A673 (cell line): ENCODE results near the gene TEX13C. TPM values are rescaled to one million over a fixed set of nuclear protein-coding genes. Genes with fewer than 3 reads are reported as not detected.

Experiments used
- BruUV-seq: library from RNA; stranded (reverse); fragments of 400-500 nt; replicated peaks from 2 replicates; lab custom pipeline; 2021; lab: Mats Ljungman, UMichigan
- CTCF ChIA-PET: fragments of 300-600 bp; sonication (Branson Sonifier 250); formaldehyde crosslinking; loops from one replicate; lab custom pipeline; 2022; ENCODE audit warnings: antibody characterized with exemption; lab: Charles Lee
- POLR2A ChIA-PET: fragments of 300-600 bp; sonication (Branson Sonifier 250); formaldehyde crosslinking; loops from one replicate; lab custom pipeline; 2022; ENCODE audit warnings: antibody characterized with exemption; ENCODE audit not compliant: low non-redundant PET; lab: Charles Lee
- DNase-seq: peaks from one replicate; pipeline ENCODE4 v3.0.0-alpha.2; 2015; ENCODE audit warnings: low spot score
- H3K27ac ChIP-seq: fragments of 200-600 bp; sonication (generic); 2 replicates; pipeline ENCODE4 v1.5.1; 2016; ENCODE audit warnings: mixed run types, low read depth, mild to moderate bottlenecking, mixed read lengths, antibody characterized with exemption, low read length; ENCODE audit not compliant: poor library complexity, severe bottlenecking
- H3K27me3 ChIP-seq: fragments of 200-600 bp; sonication (generic); replicated peaks from 2 replicates; pipeline ENCODE4 v1.6.1; 2017; ENCODE audit warnings: mixed run types, low read depth, mild to moderate bottlenecking, mixed read lengths, antibody characterized with exemption, low read length; ENCODE audit not compliant: insufficient read depth, poor library complexity
- H3K36me3 ChIP-seq: fragments of 200-600 bp; sonication (generic); 2 replicates; pipeline ENCODE4 v1.6.1; 2016; ENCODE audit warnings: mixed run types, mild to moderate bottlenecking, mixed read lengths, antibody characterized with exemption, low read length; ENCODE audit not compliant: insufficient read depth, poor library complexity, severe bottlenecking
- H3K4me1 ChIP-seq: fragments of 200-600 bp; sonication (generic); 2 replicates; pipeline ENCODE4 v1.6.1; 2017; ENCODE audit warnings: mixed run types, mild to moderate bottlenecking, mixed read lengths, antibody characterized with exemption, low read length; ENCODE audit not compliant: insufficient read depth, poor library complexity, severe bottlenecking
- H3K4me3 ChIP-seq: fragments of 200-600 bp; sonication (generic); 2 replicates; pipeline ENCODE4 v1.5.1; 2016; ENCODE audit warnings: low read depth, mixed run types, mild to moderate bottlenecking, mixed read lengths, low read length; ENCODE audit not compliant: poor library complexity, severe bottlenecking
- H3K9me3 ChIP-seq: fragments of 200-600 bp; sonication (generic); 2 replicates; pipeline ENCODE4 v1.6.1; 2016; ENCODE audit warnings: mixed run types, low read depth, mild to moderate bottlenecking, mixed read lengths, antibody characterized with exemption, low read length; ENCODE audit not compliant: poor library complexity, severe bottlenecking
- EZH2 ChIP-seq: fragments of 200-600 bp; sonication (generic); IDR thresholded peaks from 2 replicates; pipeline ENCODE4 v1.6.1; 2017; ENCODE audit warnings: borderline replicate concordance, low read depth, mild to moderate bottlenecking, mixed read lengths, antibody characterized with exemption, low read length; ENCODE audit not compliant: poor library complexity, severe bottlenecking
- intact Hi-C: fragments of 100-400 bp; cut with micrococcal nuclease; formaldehyde crosslinking; loops from one replicate; pipeline ENCODE4 v1.10.0; 2022; ENCODE audit not compliant: unreplicated experiment
- total RNA-seq: library from RNA; stranded (reverse); gene quantifications from 2 replicates; pipeline ENCODE4 v1.2.3, GENCODE V29; 2021
- TF ChIP-seq, protein P1 (sequence below): fragments of 300-800, 200-600 bp; sonication (generic); conservative IDR thresholded peaks from 2 replicates; pipeline ENCODE4 v1.5.1; 2017; ENCODE audit warnings: low read depth, mild to moderate bottlenecking, antibody characterized with exemption, low read length, moderate library complexity, mixed read lengths

The TEX13C gene
- total RNA-seq, 1 experiment from 2014 or later: not detected

DNA sequence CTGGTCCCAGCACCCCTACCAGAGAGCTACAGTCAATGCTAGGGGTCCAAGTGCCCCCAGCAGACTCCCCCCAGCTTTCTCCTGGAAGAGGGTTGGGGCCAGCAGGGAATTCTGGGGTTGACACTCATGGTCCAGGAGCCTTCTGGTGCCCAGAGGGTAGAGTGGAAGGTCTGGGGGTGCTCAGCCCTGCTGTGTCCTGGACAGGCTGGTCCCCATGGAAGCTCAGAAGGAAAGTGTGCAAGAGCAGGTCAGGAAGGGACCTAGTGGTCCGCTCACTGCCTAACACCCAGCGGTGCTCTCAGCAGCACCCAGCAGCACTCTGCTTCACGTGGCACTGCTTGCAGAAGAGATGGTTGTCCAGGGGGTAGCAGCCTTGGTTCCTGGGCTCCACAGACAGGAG, 6.9 kb downstream of the TEX13C start:
- CTCF ChIA-PET: no interaction called here
- DNase-seq: no peak

DNA sequence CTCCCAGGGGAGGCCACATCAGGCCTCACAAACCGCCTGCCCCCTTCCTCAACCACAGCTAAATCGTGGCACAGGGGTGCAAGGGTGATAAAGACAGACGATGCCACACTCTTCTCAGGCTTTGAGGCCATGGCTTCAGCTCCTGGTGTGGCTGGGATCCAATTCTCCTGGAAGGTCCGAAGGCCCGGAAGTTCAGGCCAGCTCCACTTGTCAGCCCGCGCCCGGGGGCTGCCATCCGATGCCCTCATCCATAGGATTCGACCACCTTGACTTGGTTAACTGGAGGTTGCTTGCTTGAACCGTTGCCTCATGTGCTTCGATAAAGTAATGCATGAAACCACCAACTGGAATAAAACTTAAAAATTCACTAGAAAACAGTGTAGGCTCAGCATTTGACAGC, 8.2 kb downstream of the TEX13C start:
- TF ChIP-seq EZH2: no peak
- TF ChIP-seq, protein P1, sequence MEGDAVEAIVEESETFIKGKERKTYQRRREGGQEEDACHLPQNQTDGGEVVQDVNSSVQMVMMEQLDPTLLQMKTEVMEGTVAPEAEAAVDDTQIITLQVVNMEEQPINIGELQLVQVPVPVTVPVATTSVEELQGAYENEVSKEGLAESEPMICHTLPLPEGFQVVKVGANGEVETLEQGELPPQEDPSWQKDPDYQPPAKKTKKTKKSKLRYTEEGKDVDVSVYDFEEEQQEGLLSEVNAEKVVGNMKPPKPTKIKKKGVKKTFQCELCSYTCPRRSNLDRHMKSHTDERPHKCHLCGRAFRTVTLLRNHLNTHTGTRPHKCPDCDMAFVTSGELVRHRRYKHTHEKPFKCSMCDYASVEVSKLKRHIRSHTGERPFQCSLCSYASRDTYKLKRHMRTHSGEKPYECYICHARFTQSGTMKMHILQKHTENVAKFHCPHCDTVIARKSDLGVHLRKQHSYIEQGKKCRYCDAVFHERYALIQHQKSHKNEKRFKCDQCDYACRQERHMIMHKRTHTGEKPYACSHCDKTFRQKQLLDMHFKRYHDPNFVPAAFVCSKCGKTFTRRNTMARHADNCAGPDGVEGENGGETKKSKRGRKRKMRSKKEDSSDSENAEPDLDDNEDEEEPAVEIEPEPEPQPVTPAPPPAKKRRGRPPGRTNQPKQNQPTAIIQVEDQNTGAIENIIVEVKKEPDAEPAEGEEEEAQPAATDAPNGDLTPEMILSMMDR: no peak
- POLR2A ChIA-PET: no interaction called here
- H3K27me3 ChIP-seq: no peaks in the 10 kb centered on the region
- CTCF ChIA-PET: no interaction called here
- DNase-seq: no peak
- no peak overlapping the region for H3K27ac ChIP-seq
- H3K4me3 ChIP-seq: no peak overlapping the region
- intact Hi-C loops: loop anchor here (10.0 kb wide), 1 partner anchor 193 kb away; no protein-coding TSS in a partner anchor
- no peaks in the 10 kb centered on the region for H3K4me1 ChIP-seq
- no peaks in the 10 kb centered on the region for H3K9me3 ChIP-seq
- H3K36me3 ChIP-seq: no peaks in the 10 kb centered on the region
- BruUV-seq: no TSS peak

More for the DNA sequence above, 6.9 kb downstream of the TEX13C start:
- Histone ChIP-seq H3K4me1 (no peaks in the 10 kb centered on the region), H3K36me3 (no peaks in the 10 kb centered on the region), H3K9me3 (no peaks in the 10 kb centered on the region), H3K4me3 (no peak overlapping the region), H3K27ac (no peak overlapping the region), H3K27me3 (no peaks in the 10 kb centered on the region)
- POLR2A ChIA-PET: no interaction called here
- TF ChIP-seq, protein P1: no peak
- TF ChIP-seq EZH2: no peak
- intact Hi-C loops: loop anchor here (10.0 kb wide), 1 partner anchor 192 kb away; no protein-coding TSS in a partner anchor
- no TSS peak for BruUV-seq

DNA sequence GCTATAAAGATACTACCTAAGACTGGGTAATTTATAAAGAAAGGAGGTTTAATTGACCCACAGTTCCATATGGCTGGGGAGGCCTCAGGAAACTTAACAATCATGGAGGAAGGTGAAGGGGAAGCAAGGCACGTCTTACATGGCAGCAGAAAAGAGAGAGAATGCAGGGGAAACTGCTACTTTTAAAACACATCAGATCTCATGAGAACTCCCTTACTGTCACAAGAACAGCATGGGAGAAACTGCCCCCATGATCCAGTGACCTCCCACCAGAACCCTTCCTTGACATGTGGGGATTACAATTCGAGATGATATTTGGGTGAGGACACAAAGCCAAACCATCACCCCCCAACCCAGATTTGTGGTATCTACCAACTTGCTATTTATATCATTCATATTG, 13.9 kb downstream of the TEX13C start:
- intact Hi-C loops: no loop called here
- no peak for TF ChIP-seq EZH2
- TF ChIP-seq, protein P1: no peak
- ChIA-PET POLR2A (no interaction called here), CTCF (no interaction called here)
- Histone ChIP-seq H3K27me3 (no peaks in the 10 kb centered on the region), H3K9me3 (no peaks in the 10 kb centered on the region), H3K36me3 (no peaks in the 10 kb centered on the region), H3K27ac (no peak overlapping the region), H3K4me1 (no peaks in the 10 kb centered on the region), H3K4me3 (no peak overlapping the region)
- BruUV-seq: no TSS peak
- no peak for DNase-seq
